K562 (cell line): ENCODE measurements around the gene CLASP1. TPM values are rescaled to one million over a fixed set of nuclear protein-coding genes. Genes with fewer than 3 reads are reported as not detected.
"Not testable (repeated sequence)": the region's sequence is repeated elsewhere in the genome, so short reads cannot be mapped to it uniquely, and the experiment has no call there.

Experiments
- ATAC-seq: fragments of 200-7000 bp; cut with Tn5 transposase; 3 replicates; pipeline ENCODE4 v1.9.1; 2020; ENCODE audit warnings: moderate library complexity
- BruUV-seq: library from RNA; stranded (reverse); fragments of 400-500 nt; replicated peaks from 2 replicates; lab custom pipeline; 2021; lab: Mats Ljungman, UMichigan
- CTCF ChIA-PET: fragments of 300-600 bp; formaldehyde crosslinking; extraction: SDS; loops from one replicate; lab custom pipeline; 2021; ENCODE audit warnings: low intra/inter-chr PET ratio; lab: Yijun Ruan, JAX
- POLR2A ChIA-PET: fragments of 300-600, 350-650 bp; sonication (Branson Sonifier 250); formaldehyde crosslinking; extraction: SDS; loops from one replicate; lab custom pipeline; 2021; ENCODE audit warnings: antibody characterized with exemption, inconsistent platforms; lab: Yijun Ruan, JAX
- DNase-seq, 4 experiments: peaks; one replicate each; pipeline versions ENCODE4 v3.0.0 to v3.0.0-alpha.2; 2011 to 2018; ENCODE audit warnings: low spot score in 3 of 4, mixed read lengths in 3 of 4; ENCODE audit errors: extremely low read depth in 1 of 4
- FAIRE-seq: peaks from 2 replicates; lab custom pipeline; 2011; peaks lifted over from hg19 to GRCh38; lab: Jason Lieb, UNC
- H2AFZ ChIP-seq: 2 replicates; pipeline ENCODE4 v1.6.0; 2011; ENCODE audit warnings: low read depth, low read length, control low read depth, inconsistent platforms
- H3K27ac ChIP-seq: fragments of 200-600 bp; 3 replicates; pipeline ENCODE4 v1.8.0; 2011; ENCODE audit warnings: low read depth, mild to moderate bottlenecking, control low read depth, inconsistent platforms, low read length, moderate library complexity, mixed read lengths; ENCODE audit errors: extremely low read depth
- H3K27me3 ChIP-seq, 2 experiments: fragments of 300-600 bp in 1 of 2; 2 replicates in 1 of 2; 3 replicates in 1 of 2; pipeline versions ENCODE4 v1.6.0 to v1.8.0; 2011; ENCODE audit warnings: inconsistent platforms in 2 of 2, low read length in 2 of 2, mild to moderate bottlenecking in 1 of 2, mixed read lengths in 1 of 2, moderate library complexity in 1 of 2; ENCODE audit not compliant: control insufficient read depth in 2 of 2, insufficient read depth in 2 of 2
- H3K36me3 ChIP-seq: fragments of 300-600 bp; 3 replicates; pipeline ENCODE4 v1.8.0; 2011; ENCODE audit warnings: mild to moderate bottlenecking, low read length, inconsistent platforms; ENCODE audit not compliant: control insufficient read depth, insufficient read depth
- H3K4me1 ChIP-seq, 2 experiments: fragments of 200-600 bp in 1 of 2; replicated peaks in 1 of 2; 2 replicates in 1 of 2; 3 replicates in 1 of 2; pipeline versions ENCODE4 v1.5.1 to v1.8.0; 2011; ENCODE audit warnings: inconsistent platforms in 2 of 2, low read length in 2 of 2, mild to moderate bottlenecking in 1 of 2, mixed read lengths in 1 of 2, moderate library complexity in 1 of 2; ENCODE audit not compliant: control insufficient read depth in 2 of 2, insufficient read depth in 2 of 2
- H3K4me2 ChIP-seq: 2 replicates; pipeline ENCODE4 v1.6.1; 2011; ENCODE audit warnings: low read length, control low read depth, inconsistent platforms, mixed read lengths; ENCODE audit not compliant: insufficient read depth
- H3K4me3 ChIP-seq: fragments of 200-600 bp; sonication (generic), shearing (Covaris generic); 2 replicates; pipeline ENCODE4 v1.5.1; 2016; ENCODE audit warnings: control low read depth, inconsistent platforms
- H3K79me2 ChIP-seq: fragments of 200-600 bp; 3 replicates; pipeline ENCODE4 v1.8.0; 2011; ENCODE audit warnings: low read length, inconsistent platforms; ENCODE audit not compliant: control insufficient read depth, insufficient read depth
- H3K9ac ChIP-seq, 2 experiments: 2 replicates each; pipeline versions ENCODE4 v1.6.0 to v1.6.1; 2011; ENCODE audit warnings: low read depth in 2 of 2, low read length in 2 of 2, control low read depth in 1 of 2, inconsistent platforms in 1 of 2, mild to moderate bottlenecking in 1 of 2, mixed read lengths in 1 of 2; ENCODE audit not compliant: insufficient read depth in 1 of 2
- H3K9me1 ChIP-seq: one replicate; pipeline ENCODE4 v1.6.0; 2011; ENCODE audit warnings: inconsistent platforms, mild to moderate bottlenecking, low read length, moderate library complexity; ENCODE audit not compliant: control insufficient read depth, insufficient read depth
- H3K9me3 ChIP-seq: replicated peaks from 2 replicates; pipeline ENCODE4 v1.5.1; 2011; ENCODE audit warnings: low read depth, low read length, inconsistent platforms; ENCODE audit not compliant: control insufficient read depth, insufficient read depth
- H4K20me1 ChIP-seq: replicated peaks from 2 replicates; pipeline ENCODE4 v1.6.1; 2011; ENCODE audit warnings: low read length, inconsistent platforms, mixed read lengths; ENCODE audit not compliant: control insufficient read depth, insufficient read depth
- BCL6 ChIP-seq: fragments of 250-450 bp; sonication (Bioruptor Pico); IDR thresholded peaks from 2 replicates; pipeline ENCODE4 v1.4.0; 2020
- NFIC ChIP-seq: fragments of 450-650 bp; IDR thresholded peaks from 2 replicates; pipeline ENCODE4 v1.6.1; 2017; ENCODE audit warnings: mild to moderate bottlenecking, inconsistent platforms
- RFX1 ChIP-seq: fragments of 450-650 bp; IDR thresholded peaks from 2 replicates; pipeline ENCODE4 v1.6.1; 2016; ENCODE audit warnings: mild to moderate bottlenecking, moderate library complexity
- SMARCB1 ChIP-seq: IDR thresholded peaks from 2 replicates; pipeline ENCODE4 v1.6.1; 2011; ENCODE audit warnings: improper control_type of control experiment, low read depth; ENCODE audit not compliant: insufficient read length
- ZNF384 ChIP-seq: IDR thresholded peaks from 2 replicates; pipeline ENCODE4 v1.6.1; 2012; ENCODE audit warnings: low read depth, low read length, improper control_type of control experiment
- WGBS: fragments of 100-300 bp; shearing (Covaris generic); methylation state at CpG from one replicate; pipeline ENCODE4 v1.1.6; 2016; ENCODE audit warnings: low coverage, mixed read lengths; ENCODE audit not compliant: insufficient coverage; ENCODE audit errors: missing lambda C conversion rate; 5-methylcytosine and 5-hydroxymethylcytosine counted together
- in situ Hi-C: fragments of 300-500 bp; cut with MboI; formaldehyde crosslinking; loops from 4 replicates; pipeline ENCODE4 v1.15.0; 2018; ENCODE audit warnings: inconsistent platforms, mixed read lengths
- intact Hi-C: fragments of 100-400 bp; cut with micrococcal nuclease; formaldehyde crosslinking; loops from 2 replicates; pipeline ENCODE4 v1.14.2; 2022
- polyA plus RNA-seq, 8 experiments: library from polyadenylated mRNA; depleted of rRNA in 4 of 8; stranded (reverse) in 5 of 8; unstranded in 3 of 8; fragments of >200 nt; fragmentation: Nextera tagmentation in 2 of 8; fragmentation: Illumina TruSeq in 1 of 8; extraction: Ambion mirVana in 2 of 8; extraction: Trizol in 1 of 8; gene quantifications; 2 replicates each; pipeline versions ENCODE4 v1.2.1 to v1.2.3, GENCODE V29; 2011 to 2014; ENCODE audit warnings: inconsistent platforms in 1 of 8, missing spikeins in 1 of 8
- total RNA-seq, 7 experiments: library from RNA; depleted of rRNA in 6 of 7; stranded (reverse); fragments of >200 nt in 6 of 7; fragmentation: Illumina TruSeq in 2 of 7; extraction: Trizol in 2 of 7; gene quantifications; 2 replicates each; pipeline versions ENCODE4 v1.2.1 to v1.2.3, GENCODE V29; 2011 to 2021; ENCODE audit warnings: low replicate concordance in 1 of 7
- TF ChIP-seq, protein P1 (sequence below): fragments of 250-450 bp; sonication (Bioruptor Pico); IDR thresholded peaks from 2 replicates; pipeline ENCODE4 v1.5.0; 2021

The CLASP1 gene
- total and polyA plus RNA-seq, 9 of the 15 experiments (the other 6 are each of a cell fraction or from before 2014, with no cell fraction given): 1.7 to 40.3 (median 20.7) TPM

DNA sequence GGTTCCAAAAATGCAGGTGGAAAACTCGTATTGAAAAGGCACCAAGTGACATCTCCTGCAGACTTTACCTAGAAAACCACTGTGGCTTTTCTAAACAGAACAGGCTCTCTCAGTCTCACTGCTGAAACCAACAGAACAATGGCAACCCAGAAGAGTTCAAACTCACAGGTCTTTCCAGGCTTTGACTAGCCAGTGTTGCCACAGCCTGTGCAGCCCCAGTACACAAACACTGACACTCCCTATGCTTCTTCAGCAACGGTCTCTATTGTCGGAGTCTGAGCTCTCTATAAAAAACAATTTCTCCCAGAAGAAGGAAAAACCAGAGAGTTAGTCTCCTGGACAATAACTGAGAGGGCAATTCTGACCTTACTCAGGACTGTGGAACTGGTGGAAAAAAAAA is 206.4 kb downstream of the CLASP1 start (continued):
- TF ChIP-seq SMARCB1 (no peak), ZNF384 (no peak), BCL6 (CRISPR knock-in tag) (no peak), RFX1 (no peak)
- TF ChIP-seq, protein P1, sequence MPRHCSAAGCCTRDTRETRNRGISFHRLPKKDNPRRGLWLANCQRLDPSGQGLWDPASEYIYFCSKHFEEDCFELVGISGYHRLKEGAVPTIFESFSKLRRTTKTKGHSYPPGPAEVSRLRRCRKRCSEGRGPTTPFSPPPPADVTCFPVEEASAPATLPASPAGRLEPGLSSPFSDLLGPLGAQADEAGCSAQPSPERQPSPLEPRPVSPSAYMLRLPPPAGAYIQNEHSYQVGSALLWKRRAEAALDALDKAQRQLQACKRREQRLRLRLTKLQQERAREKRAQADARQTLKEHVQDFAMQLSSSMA: no peak

DNA sequence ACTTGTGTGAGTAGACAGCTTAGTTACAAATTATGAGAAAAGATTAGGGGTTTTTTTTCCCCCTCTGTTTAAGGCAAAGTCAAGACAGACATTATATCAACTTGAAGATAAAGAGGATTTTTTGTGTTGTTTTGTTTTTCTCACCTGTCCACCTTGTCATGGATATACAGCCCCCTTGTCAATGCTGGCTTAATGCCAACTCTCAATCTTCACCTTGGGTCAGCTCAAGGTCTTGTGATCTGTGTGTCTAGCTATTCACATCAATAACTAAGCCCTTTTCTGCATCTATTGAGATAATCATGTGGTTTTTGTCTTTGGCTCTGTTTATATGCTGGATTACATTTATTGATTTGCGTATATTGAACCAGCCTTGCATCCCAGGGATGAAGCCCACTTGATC is 211.0 kb downstream of the CLASP1 start:
- H2AFZ ChIP-seq, H3K4me3 ChIP-seq, ATAC-seq, CTCF ChIA-PET, in situ Hi-C loops, H3K4me2 ChIP-seq, DNase-seq, H3K79me2 ChIP-seq, intact Hi-C loops, H3K4me1 ChIP-seq, H3K9me1 ChIP-seq, H3K9ac ChIP-seq, BruUV-seq, H3K9me3 ChIP-seq, H3K27ac ChIP-seq, H3K27me3 ChIP-seq, H4K20me1 ChIP-seq, FAIRE-seq: not testable (repeated sequence)
- POLR2A ChIA-PET: interaction anchor here (0.9 to 1.2 kb wide), 2 partner anchors 13 to 18 kb away, joined by 3 read pairs; no protein-coding TSS in a partner anchor
- no CpG with 5 or more reads among the region's 1 CpG for WGBS
- H3K36me3 ChIP-seq: peaks cover 13% of the 10 kb centered on the region; the same call in 1 of the 3 replicates
- peak; percentile 86 for TF ChIP-seq NFIC
